Ramos (cell line): Measurements from ENCODE around the gene NNT.
"Not testable (repeated sequence)": the region's sequence is repeated elsewhere in the genome, so short reads cannot be mapped to it uniquely, and the experiment has no call there.

Source experiments
- in situ Hi-C: fragments of 300-500 bp; cut with MboI; formaldehyde crosslinking; loops from one replicate; pipeline ENCODE4 v1.14.3; 2022; ENCODE audit warnings: low sequenced_read_pairs; ENCODE audit not compliant: unreplicated experiment

Gene NNT

DNA sequence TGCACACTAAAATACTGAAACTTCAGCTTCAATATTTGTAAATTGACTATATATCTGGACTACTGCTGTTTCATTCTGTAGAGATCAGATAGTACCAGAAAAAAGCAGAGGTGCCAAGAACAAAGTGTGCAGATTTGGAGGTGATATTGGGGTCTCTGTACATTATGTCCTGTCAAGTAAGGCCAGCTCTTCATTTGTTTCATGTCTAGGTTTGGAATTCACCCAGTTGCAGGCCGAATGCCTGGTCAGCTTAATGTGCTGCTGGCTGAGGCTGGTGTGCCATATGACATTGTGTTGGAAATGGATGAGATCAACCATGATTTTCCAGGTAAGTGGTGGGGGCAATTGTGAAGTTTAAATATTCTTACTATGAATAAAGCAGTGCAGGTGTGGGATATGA lies 96.9 kb downstream of the NNT start:
- in situ Hi-C loops: no loop called here

DNA sequence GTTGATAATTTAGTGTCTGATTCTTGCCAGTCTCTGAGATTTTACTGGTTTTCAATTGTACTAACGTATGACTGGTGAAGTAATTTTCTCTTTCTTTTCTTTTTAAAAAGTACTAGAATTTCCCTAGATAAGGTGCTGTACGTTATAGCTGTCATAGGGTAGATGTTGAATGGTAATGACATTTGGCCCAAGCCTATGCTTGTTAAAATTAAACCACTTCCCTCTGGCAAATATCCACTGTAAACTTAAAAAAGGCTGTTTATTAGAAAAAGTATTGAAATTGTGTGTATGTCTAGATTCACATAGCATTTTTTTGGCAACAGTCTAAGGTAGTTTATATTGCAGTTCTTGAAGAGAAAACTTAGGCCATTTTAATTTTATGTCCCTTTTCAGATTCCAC lies 97.6 kb downstream of the NNT start:
- in situ Hi-C loops: no loop called here

GRCh38 chr5:43701227-43701626 lies 98.2 kb downstream of the NNT start:
- in situ Hi-C loops: no loop called here

- in situ Hi-C loops: no loop called here
These were observed 99.3 kb downstream of the NNT start for GRCh38 chr5:43702293-43702692.

GRCh38 chr5:43702815-43703214 lies 99.8 kb downstream of the NNT start:
- in situ Hi-C loops: no loop called here

- in situ Hi-C loops: no loop called here
These were observed 101.3 kb downstream of the NNT start for GRCh38 chr5:43704243-43704642.

DNA sequence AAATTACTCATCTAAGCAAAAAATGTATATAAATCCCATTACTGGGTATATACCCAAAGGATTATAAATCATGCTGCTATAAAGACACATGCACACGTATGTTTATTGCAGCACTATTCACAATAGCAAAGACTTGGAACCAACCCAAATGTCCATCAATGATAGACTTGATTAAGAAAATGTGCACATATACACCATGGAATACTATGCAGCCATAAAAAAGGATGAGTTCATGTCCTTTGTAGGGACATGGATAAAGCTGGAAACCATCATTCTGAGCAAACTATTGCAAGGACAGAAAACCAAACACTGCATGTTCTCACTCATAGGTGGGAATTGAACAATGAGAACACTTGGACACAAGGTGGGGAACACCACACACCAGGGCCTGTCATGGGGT lies 103.6 kb downstream of the NNT start:
- in situ Hi-C loops: not testable (repeated sequence)

DNA sequence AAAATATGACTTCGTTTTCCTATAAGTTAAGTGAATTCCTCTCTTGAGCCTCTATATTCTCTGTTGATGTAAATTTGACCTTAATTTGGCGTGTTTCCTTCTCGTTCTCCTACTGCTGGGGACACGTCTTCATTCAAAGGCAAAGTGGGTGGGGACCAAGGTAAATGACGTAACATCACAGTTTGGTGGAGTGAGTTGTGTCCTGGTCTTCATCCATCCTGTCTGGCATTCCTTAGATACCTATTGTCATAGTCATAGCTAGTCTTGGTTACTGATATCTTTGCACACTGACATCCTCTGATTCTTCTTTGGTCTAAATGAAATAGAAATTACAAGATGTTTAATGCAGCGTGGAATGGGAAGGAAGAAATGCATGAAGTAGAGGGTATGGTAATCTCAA lies 108.5 kb downstream of the NNT start:
- in situ Hi-C loops: no loop called here

DNA sequence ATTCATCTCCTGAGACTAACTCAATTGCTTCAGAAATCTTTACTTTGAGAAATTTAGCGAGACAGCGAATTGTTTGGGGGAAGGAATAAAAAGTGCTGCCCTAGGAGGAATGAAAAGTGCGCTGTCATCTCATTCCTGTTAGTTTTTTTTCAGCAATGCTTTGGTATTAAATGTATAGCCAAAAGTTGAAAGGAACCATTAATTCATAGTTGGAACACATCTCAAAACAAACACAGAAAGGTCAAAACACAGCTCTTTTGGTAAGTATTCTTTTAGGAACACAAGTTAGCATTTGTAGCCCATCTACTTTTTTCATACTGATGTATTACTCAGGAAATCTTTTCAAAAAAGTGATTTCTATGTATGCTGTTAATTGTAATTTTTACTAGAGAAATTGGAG lies 109.1 kb downstream of the NNT start:
- in situ Hi-C loops: no loop called here

DNA sequence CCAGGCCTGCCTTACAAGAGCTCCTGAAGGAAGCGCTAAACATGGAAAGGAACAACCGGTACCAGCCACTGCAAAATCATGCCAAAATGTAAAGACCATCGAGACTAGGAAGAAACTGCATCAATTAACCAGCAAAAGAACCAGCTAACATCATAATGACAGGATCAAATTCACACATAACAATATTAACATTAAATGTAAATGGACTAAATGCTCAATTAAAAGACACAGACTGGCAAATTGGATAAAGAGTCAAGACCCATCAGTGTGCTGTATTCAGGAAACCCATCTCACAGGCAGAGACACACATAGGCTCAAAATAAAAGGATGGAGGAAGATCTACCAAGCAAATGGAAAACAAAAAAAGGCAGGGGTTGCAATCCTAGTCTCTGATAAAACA lies 116.8 kb downstream of the NNT start:
- in situ Hi-C loops: not testable (repeated sequence)

DNA sequence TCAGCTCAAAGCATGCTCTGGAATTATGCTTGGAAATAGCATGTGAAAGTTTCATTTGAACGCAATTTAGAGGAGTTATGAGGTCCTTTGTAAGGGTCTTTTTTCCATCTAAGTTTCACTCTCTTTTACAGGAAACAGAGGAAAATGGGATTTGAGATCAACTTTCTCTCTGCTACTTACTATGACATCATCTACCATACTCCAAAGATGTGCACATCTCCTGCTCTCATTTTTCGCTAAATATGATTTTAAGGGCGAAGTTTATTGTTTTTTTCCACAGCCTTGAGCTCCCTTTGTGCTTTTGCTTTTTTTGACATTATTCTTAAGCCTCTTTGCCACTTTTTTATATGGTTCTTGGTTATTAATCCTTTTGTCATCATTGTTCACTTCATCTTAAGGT lies 125.6 kb downstream of the NNT start:
- in situ Hi-C loops: no loop called here

DNA sequence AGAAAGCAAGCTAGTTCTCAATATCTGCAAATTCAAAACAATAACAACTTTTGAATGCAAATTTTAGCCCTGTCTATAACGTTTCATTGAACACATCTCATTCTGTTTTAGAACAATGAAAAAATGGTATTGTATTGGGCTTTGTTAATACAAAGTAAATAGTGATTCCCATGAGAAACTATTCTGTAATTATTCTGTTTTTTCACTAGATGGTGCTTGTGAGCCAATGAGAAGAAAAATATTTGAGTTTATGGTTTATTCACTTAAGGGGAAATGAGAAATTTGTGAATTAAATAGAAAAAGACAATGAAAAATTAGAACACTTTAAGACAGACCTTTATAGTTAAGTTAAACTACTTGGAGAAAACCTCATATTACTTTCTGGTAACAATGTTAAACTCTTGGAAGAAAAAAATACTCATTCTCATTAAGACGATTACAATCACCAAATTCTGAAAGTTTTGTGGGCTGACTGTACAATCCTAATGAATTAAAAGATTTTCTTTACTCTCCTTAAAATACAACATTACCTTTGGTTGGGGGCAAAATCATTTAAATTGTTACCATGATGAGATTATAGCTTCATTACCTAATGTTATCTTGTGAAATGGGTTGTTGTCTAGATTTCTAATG lies 127.0 kb downstream of the NNT start:
- in situ Hi-C loops: no loop called here

- in situ Hi-C loops: no loop called here
These were observed 127.9 kb downstream of the NNT start for GRCh38 chr5:43730832-43731342.

DNA sequence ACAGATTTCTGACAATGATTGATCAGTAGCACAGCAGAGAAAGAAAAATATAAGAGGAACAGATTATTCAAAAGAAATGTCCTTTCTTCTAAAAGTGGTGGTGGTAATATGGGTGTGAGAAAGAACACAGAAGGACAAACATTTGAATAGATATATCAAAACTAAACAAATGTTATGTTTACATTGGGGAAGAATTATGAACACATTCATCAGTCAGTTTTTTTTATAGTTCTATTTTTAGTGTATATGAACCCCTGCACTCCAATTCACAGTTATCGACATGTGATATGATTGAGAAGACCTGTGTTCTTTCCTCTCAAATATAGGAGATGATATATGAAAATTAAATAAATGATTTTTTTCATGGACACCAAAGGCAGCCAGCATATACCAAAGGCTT lies 128.6 kb downstream of the NNT start:
- in situ Hi-C loops: no loop called here

- in situ Hi-C loops: not testable (repeated sequence)
These were observed 143.1 kb downstream of the NNT start for GRCh38 chr5:43745923-43746548.

DNA sequence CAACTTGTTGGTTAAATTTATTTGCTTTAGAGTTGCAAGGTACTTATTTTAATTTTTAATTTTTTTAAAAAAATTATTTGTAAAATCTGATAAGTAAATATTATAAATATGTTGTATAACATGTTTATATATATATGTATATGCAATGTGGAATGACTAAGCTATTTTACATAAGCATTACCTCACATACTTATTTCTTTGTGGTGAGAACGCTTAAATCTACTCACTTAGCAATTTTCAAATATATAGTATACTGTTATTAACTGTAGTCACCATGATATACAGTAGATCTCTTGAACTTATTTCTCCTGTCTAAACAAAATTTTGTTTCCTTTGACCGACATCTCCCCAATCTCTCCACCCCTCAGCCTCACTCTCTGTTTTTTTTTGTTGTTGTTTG lies 147.8 kb downstream of the NNT start:
- in situ Hi-C loops: no loop called here

DNA sequence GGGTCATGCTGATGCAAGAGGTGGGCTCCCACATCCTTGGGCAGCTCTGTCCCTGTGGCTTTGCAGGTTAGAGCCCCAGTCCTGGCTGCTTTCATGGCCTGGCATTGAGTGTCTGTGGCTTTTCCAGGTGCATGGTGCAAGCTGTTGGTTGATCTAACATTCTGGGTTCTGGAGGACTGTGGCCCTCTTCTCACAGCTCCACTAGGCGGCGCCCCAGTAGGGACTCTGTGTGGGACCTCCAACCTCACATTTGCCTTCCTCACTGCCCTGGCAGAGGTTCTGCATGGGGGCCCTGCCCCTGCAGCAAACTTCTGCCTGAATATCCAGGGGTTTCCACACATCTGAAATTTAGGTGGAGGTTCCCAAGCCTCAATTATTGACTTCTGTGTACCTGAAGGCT lies 150.1 kb downstream of the NNT start:
- in situ Hi-C loops: no loop called here
